ENCODE results near the gene ENOPH1. TPM values are rescaled to one million over a fixed set of nuclear protein-coding genes. Genes with fewer than 3 reads are reported as not detected.
"Not testable (repeated sequence)": the region's sequence is repeated elsewhere in the genome, so short reads cannot be mapped to it uniquely, and the experiment has no call there.

The ENOPH1 gene
- total and polyA plus RNA-seq, 9 of the 15 experiments (the other 6 are each of a cell fraction or from before 2014, with no cell fraction given) = 29.8 to 71.4 (median 48.9) TPM

GRCh38 chr4:82390061-82390460 is 40.3 kb upstream of the ENOPH1 start:
- CTCF ChIA-PET (ENCODE audit: low intra/inter-chr PET ratio); H3K9me3 ChIP-seq (replicated peaks; ENCODE audit: control insufficient read depth, insufficient read depth, low read depth, low read length); intact Hi-C loops (cut with micrococcal nuclease); H3K36me3 ChIP-seq (ENCODE audit: control insufficient read depth, insufficient read depth, low read length); in situ Hi-C loops (cut with MboI); H3K27ac ChIP-seq (ENCODE audit: extremely low read depth, low read depth, low read length); BruUV-seq (replicated peaks); H2AFZ ChIP-seq (ENCODE audit: low read depth, low read length); H3K4me3 ChIP-seq; DNase-seq (ENCODE audit: extremely low read depth in 1 of 4, low spot score in 3 of 4); FAIRE-seq; H3K4me1 ChIP-seq (replicated peaks in 1 of 2; ENCODE audit: control insufficient read depth in 2 of 2, insufficient read depth in 2 of 2, low read length in 2 of 2); H3K27me3 ChIP-seq (ENCODE audit: control insufficient read depth in 2 of 2, insufficient read depth in 2 of 2, low read length in 2 of 2); H3K9ac ChIP-seq (ENCODE audit: insufficient read depth in 1 of 2, low read depth in 2 of 2, low read length in 2 of 2); H3K9me1 ChIP-seq (ENCODE audit: control insufficient read depth, insufficient read depth, low read length); ATAC-seq; H3K4me2 ChIP-seq (ENCODE audit: insufficient read depth, low read length); H3K79me2 ChIP-seq (ENCODE audit: control insufficient read depth, insufficient read depth, low read length); H4K20me1 ChIP-seq (replicated peaks; ENCODE audit: control insufficient read depth, insufficient read depth, low read length): not testable (repeated sequence)
- POLR2A ChIA-PET = interaction anchor here (0.6 to 1.3 kb wide), 2 partner anchors 11 to 16 kb away, joined by 4 read pairs; partner anchors contain the start of gene HNRNPD
- WGBS (ENCODE audit: insufficient coverage, low coverage, missing lambda C conversion rate) = 62% methylated on average over 9 of the region's 9 CpGs

GRCh38 chr4:82394896-82395295 is 35.5 kb upstream of the ENOPH1 start:
- Histone ChIP-seq H3K27me3 (ENCODE audit: control insufficient read depth in 2 of 2, insufficient read depth in 2 of 2, low read length in 2 of 2) (no peaks in the 10 kb centered on the region; a peak in 1 of 5 replicates), H3K79me2 (ENCODE audit: control insufficient read depth, insufficient read depth, low read length) (no peaks in the 10 kb centered on the region), H3K4me1 (replicated peaks in 1 of 2; ENCODE audit: control insufficient read depth in 2 of 2, insufficient read depth in 2 of 2, low read length in 2 of 2) (no peaks in the 10 kb centered on the region; a peak in 1 of 5 replicates), H3K9ac (ENCODE audit: insufficient read depth in 1 of 2, low read depth in 2 of 2, low read length in 2 of 2) (no peak overlapping the region), H3K4me2 (ENCODE audit: insufficient read depth, low read length) (no peak overlapping the region), H3K4me3 (no peak overlapping the region), H3K36me3 (ENCODE audit: control insufficient read depth, insufficient read depth, low read length) (no peaks in the 10 kb centered on the region), H3K27ac (ENCODE audit: extremely low read depth, low read depth, low read length) (no peak overlapping the region), H4K20me1 (replicated peaks; ENCODE audit: control insufficient read depth, insufficient read depth, low read length) (no peaks in the 10 kb centered on the region), H2AFZ (ENCODE audit: low read depth, low read length) (0 out of 2 replicates have a peak overlapping the region, but pooled peaks have one; percentile 8), H3K9me1 (ENCODE audit: control insufficient read depth, insufficient read depth, low read length) (no peaks in the 10 kb centered on the region), H3K9me3 (replicated peaks; ENCODE audit: control insufficient read depth, insufficient read depth, low read depth, low read length) (no peaks in the 10 kb centered on the region)
- no TSS peak for BruUV-seq (replicated peaks)
- FAIRE-seq (no peak), DNase-seq (ENCODE audit: extremely low read depth in 1 of 4, low spot score in 3 of 4) (no peak), ATAC-seq (peak; percentile 46; the same call in 2 of the 3 replicates)
- POLR2A ChIA-PET = interaction anchor here (0.7 to 1.5 kb wide), 5 partner anchors 10 to 33 kb away, joined by 3 to 7 read pairs (median 5); partner anchors contain the start of gene HNRNPD
- WGBS (ENCODE audit: insufficient coverage, low coverage, missing lambda C conversion rate) = 11% methylated on average over 3 of the region's 3 CpGs
- in situ Hi-C loops (cut with MboI) = no loop called here
- CTCF ChIA-PET (ENCODE audit: low intra/inter-chr PET ratio) = no interaction called here
- intact Hi-C loops (cut with micrococcal nuclease) = no loop called here
- TF ChIP-seq ZBTB40 (IDR thresholded peaks at IDR 0.05) = no peak
- TF ChIP-seq ZBTB40 (CRISPR knock-in tag; IDR thresholded peaks at IDR 0.05) = no peak
- peak; percentile 21; the same call in 1 of the 2 replicates for TF ChIP-seq JUND (IDR thresholded peaks at IDR 0.05; ENCODE audit: borderline replicate concordance, low read depth, low read length)
- no peak for TF ChIP-seq JUND (tag; IDR thresholded peaks at IDR 0.05; ENCODE audit: borderline replicate concordance, low read depth, low read length)
- no peak for TF ChIP-seq MAFF (IDR thresholded peaks at IDR 0.05; ENCODE audit: low read length)
